K562 (cell line): Measurements from ENCODE around the gene SP140L. TPM values are rescaled to one million over a fixed set of nuclear protein-coding genes. Genes with fewer than 3 reads are reported as not detected.

Experiments
- ATAC-seq: fragments of 200-7000 bp; cut with Tn5 transposase; 3 replicates; pipeline ENCODE4 v1.9.1; 2020; ENCODE audit warnings: moderate library complexity
- BruUV-seq: library from RNA; stranded (reverse); fragments of 400-500 nt; replicated peaks from 2 replicates; lab custom pipeline; 2021; lab: Mats Ljungman, UMichigan
- CTCF ChIA-PET: fragments of 300-600 bp; formaldehyde crosslinking; extraction: SDS; loops from one replicate; lab custom pipeline; 2021; ENCODE audit warnings: low intra/inter-chr PET ratio; lab: Yijun Ruan, JAX
- POLR2A ChIA-PET: fragments of 300-600, 350-650 bp; sonication (Branson Sonifier 250); formaldehyde crosslinking; extraction: SDS; loops from one replicate; lab custom pipeline; 2021; ENCODE audit warnings: antibody characterized with exemption, inconsistent platforms; lab: Yijun Ruan, JAX
- DNase-seq, 4 experiments: peaks; one replicate each; pipeline versions ENCODE4 v3.0.0 to v3.0.0-alpha.2; 2011 to 2018; ENCODE audit warnings: low spot score in 3 of 4, mixed read lengths in 3 of 4; ENCODE audit errors: extremely low read depth in 1 of 4
- FAIRE-seq: peaks from 2 replicates; lab custom pipeline; 2011; peaks lifted over from hg19 to GRCh38; lab: Jason Lieb, UNC
- H2AFZ ChIP-seq: 2 replicates; pipeline ENCODE4 v1.6.0; 2011; ENCODE audit warnings: low read depth, low read length, control low read depth, inconsistent platforms
- H3K27ac ChIP-seq: fragments of 200-600 bp; 3 replicates; pipeline ENCODE4 v1.8.0; 2011; ENCODE audit warnings: low read depth, mild to moderate bottlenecking, control low read depth, inconsistent platforms, low read length, moderate library complexity, mixed read lengths; ENCODE audit errors: extremely low read depth
- H3K27me3 ChIP-seq, 2 experiments: fragments of 300-600 bp in 1 of 2; 2 replicates in 1 of 2; 3 replicates in 1 of 2; pipeline versions ENCODE4 v1.6.0 to v1.8.0; 2011; ENCODE audit warnings: inconsistent platforms in 2 of 2, low read length in 2 of 2, mild to moderate bottlenecking in 1 of 2, mixed read lengths in 1 of 2, moderate library complexity in 1 of 2; ENCODE audit not compliant: control insufficient read depth in 2 of 2, insufficient read depth in 2 of 2
- H3K36me3 ChIP-seq: fragments of 300-600 bp; 3 replicates; pipeline ENCODE4 v1.8.0; 2011; ENCODE audit warnings: mild to moderate bottlenecking, low read length, inconsistent platforms; ENCODE audit not compliant: control insufficient read depth, insufficient read depth
- H3K4me1 ChIP-seq, 2 experiments: fragments of 200-600 bp in 1 of 2; replicated peaks in 1 of 2; 2 replicates in 1 of 2; 3 replicates in 1 of 2; pipeline versions ENCODE4 v1.5.1 to v1.8.0; 2011; ENCODE audit warnings: inconsistent platforms in 2 of 2, low read length in 2 of 2, mild to moderate bottlenecking in 1 of 2, mixed read lengths in 1 of 2, moderate library complexity in 1 of 2; ENCODE audit not compliant: control insufficient read depth in 2 of 2, insufficient read depth in 2 of 2
- H3K4me2 ChIP-seq: 2 replicates; pipeline ENCODE4 v1.6.1; 2011; ENCODE audit warnings: low read length, control low read depth, inconsistent platforms, mixed read lengths; ENCODE audit not compliant: insufficient read depth
- H3K4me3 ChIP-seq: fragments of 200-600 bp; sonication (generic), shearing (Covaris generic); 2 replicates; pipeline ENCODE4 v1.5.1; 2016; ENCODE audit warnings: control low read depth, inconsistent platforms
- H3K79me2 ChIP-seq: fragments of 200-600 bp; 3 replicates; pipeline ENCODE4 v1.8.0; 2011; ENCODE audit warnings: low read length, inconsistent platforms; ENCODE audit not compliant: control insufficient read depth, insufficient read depth
- H3K9ac ChIP-seq, 2 experiments: 2 replicates each; pipeline versions ENCODE4 v1.6.0 to v1.6.1; 2011; ENCODE audit warnings: low read depth in 2 of 2, low read length in 2 of 2, control low read depth in 1 of 2, inconsistent platforms in 1 of 2, mild to moderate bottlenecking in 1 of 2, mixed read lengths in 1 of 2; ENCODE audit not compliant: insufficient read depth in 1 of 2
- H3K9me1 ChIP-seq: one replicate; pipeline ENCODE4 v1.6.0; 2011; ENCODE audit warnings: inconsistent platforms, mild to moderate bottlenecking, low read length, moderate library complexity; ENCODE audit not compliant: control insufficient read depth, insufficient read depth
- H3K9me3 ChIP-seq: replicated peaks from 2 replicates; pipeline ENCODE4 v1.5.1; 2011; ENCODE audit warnings: low read depth, low read length, inconsistent platforms; ENCODE audit not compliant: control insufficient read depth, insufficient read depth
- H4K20me1 ChIP-seq: replicated peaks from 2 replicates; pipeline ENCODE4 v1.6.1; 2011; ENCODE audit warnings: low read length, inconsistent platforms, mixed read lengths; ENCODE audit not compliant: control insufficient read depth, insufficient read depth
- BACH1 ChIP-seq: fragments of 200-800 bp; sonication (Bioruptor generic); IDR thresholded peaks from 2 replicates; pipeline ENCODE4 v1.6.1; 2016; ENCODE audit warnings: missing genetic modification characterization, missing compliant biosample characterization
- CEBPZ ChIP-seq: fragments of 150-350 bp; IDR thresholded peaks from 2 replicates; pipeline ENCODE4 v1.6.1; 2014; ENCODE audit warnings: low read depth, mild to moderate bottlenecking, low read length, borderline replicate concordance
- CREM ChIP-seq: IDR thresholded peaks from 2 replicates; pipeline ENCODE4 v1.6.1; 2014; ENCODE audit warnings: antibody characterized with exemption, low read depth
- DPF2 ChIP-seq: fragments of 450-650 bp; IDR thresholded peaks from 2 replicates; pipeline ENCODE4 v1.6.1; 2016
- E2F1 ChIP-seq: sonication (generic); formaldehyde crosslinking; IDR thresholded peaks from 2 replicates; pipeline ENCODE4 v1.8.1; 2023; ENCODE audit warnings: mild to moderate bottlenecking, missing genetic modification reagents, moderate library complexity
- ELK1 ChIP-seq: sonication (generic); formaldehyde crosslinking; IDR thresholded peaks from 2 replicates; pipeline ENCODE4 v1.8.1; 2022; ENCODE audit warnings: missing genetic modification reagents
- ETV5 ChIP-seq: sonication (generic); formaldehyde crosslinking; IDR thresholded peaks from 2 replicates; pipeline ENCODE4 v1.4.0; 2020; ENCODE audit warnings: low read depth, mild to moderate bottlenecking, missing genetic modification reagents
- SP1 ChIP-seq: sonication (generic); formaldehyde crosslinking; IDR thresholded peaks from 2 replicates; pipeline ENCODE4 v1.8.1; 2022; ENCODE audit warnings: mild to moderate bottlenecking, missing genetic modification reagents
- SREBF2 ChIP-seq: sonication (generic); formaldehyde crosslinking; IDR thresholded peaks from 2 replicates; pipeline ENCODE4 v1.4.0; 2020; ENCODE audit warnings: mild to moderate bottlenecking, missing genetic modification reagents
- SRSF3 ChIP-seq: fragments of 200-400 bp; formaldehyde crosslinking; IDR thresholded peaks from 2 replicates; pipeline ENCODE4 v1.6.1; 2016; ENCODE audit warnings: mild to moderate bottlenecking, low read length, moderate library complexity; ENCODE audit not compliant: insufficient read depth
- TAF9B ChIP-seq: fragments of 450-650 bp; IDR thresholded peaks from 2 replicates; pipeline ENCODE4 v1.6.1; 2018; ENCODE audit warnings: mild to moderate bottlenecking; ENCODE audit not compliant: partially characterized antibody
- TOE1 ChIP-seq, 2 experiments: fragments of 450-650 bp in 1 of 2; sonication (generic) in 1 of 2; formaldehyde crosslinking in 1 of 2; IDR thresholded peaks; 2 replicates each; pipeline versions ENCODE4 v1.7.1 to v1.8.0; 2016 to 2022; ENCODE audit warnings: borderline replicate concordance in 2 of 2, mild to moderate bottlenecking in 2 of 2, antibody characterized with exemption in 1 of 2, inconsistent platforms in 1 of 2, low read depth in 1 of 2, missing genetic modification reagents in 1 of 2, moderate library complexity in 1 of 2
- ZBTB8A ChIP-seq: fragments of 450-650 bp; IDR thresholded peaks from 2 replicates; pipeline ENCODE4 v1.6.1; 2018; ENCODE audit warnings: mild to moderate bottlenecking, moderate library complexity; ENCODE audit not compliant: partially characterized antibody
- ZFP30 ChIP-seq: fragments of 250-450 bp; sonication (Bioruptor Pico); IDR thresholded peaks from 2 replicates; pipeline ENCODE4 v1.8.0; 2022; ENCODE audit warnings: moderate library complexity, mild to moderate bottlenecking, inconsistent platforms, borderline replicate concordance
- WGBS: fragments of 100-300 bp; shearing (Covaris generic); methylation state at CpG from one replicate; pipeline ENCODE4 v1.1.6; 2016; ENCODE audit warnings: low coverage, mixed read lengths; ENCODE audit not compliant: insufficient coverage; ENCODE audit errors: missing lambda C conversion rate; 5-methylcytosine and 5-hydroxymethylcytosine counted together
- in situ Hi-C: fragments of 300-500 bp; cut with MboI; formaldehyde crosslinking; loops from 4 replicates; pipeline ENCODE4 v1.15.0; 2018; ENCODE audit warnings: inconsistent platforms, mixed read lengths
- intact Hi-C: fragments of 100-400 bp; cut with micrococcal nuclease; formaldehyde crosslinking; loops from 2 replicates; pipeline ENCODE4 v1.14.2; 2022
- polyA plus RNA-seq, 8 experiments: library from polyadenylated mRNA; depleted of rRNA in 4 of 8; stranded (reverse) in 5 of 8; unstranded in 3 of 8; fragments of >200 nt; fragmentation: Nextera tagmentation in 2 of 8; fragmentation: Illumina TruSeq in 1 of 8; extraction: Ambion mirVana in 2 of 8; extraction: Trizol in 1 of 8; gene quantifications; 2 replicates each; pipeline versions ENCODE4 v1.2.1 to v1.2.3, GENCODE V29; 2011 to 2014; ENCODE audit warnings: inconsistent platforms in 1 of 8, missing spikeins in 1 of 8
- total RNA-seq, 7 experiments: library from RNA; depleted of rRNA in 6 of 7; stranded (reverse); fragments of >200 nt in 6 of 7; fragmentation: Illumina TruSeq in 2 of 7; extraction: Trizol in 2 of 7; gene quantifications; 2 replicates each; pipeline versions ENCODE4 v1.2.1 to v1.2.3, GENCODE V29; 2011 to 2021; ENCODE audit warnings: low replicate concordance in 1 of 7

Gene SP140L
- total and polyA plus RNA-seq, 9 of the 15 experiments (the other 6 are each of a cell fraction or from before 2014, with no cell fraction given) = 4.0 to 15.5 (median 11.3) TPM

GRCh38 chr2:230299618-230300017 lies 27.4 kb upstream of the SP140L start (continued):
- TF ChIP-seq SP1 (CRISPR knock-in tag) (no peak), SREBF2 (CRISPR knock-in tag) (no peak), E2F1 (CRISPR knock-in tag) (no peak), ETV5 (no peak), TOE1 (IDR thresholded peaks at IDR 0.05; ENCODE audit: borderline replicate concordance) (no peak), TOE1 (CRISPR knock-in tag; IDR thresholded peaks at IDR 0.05; ENCODE audit: borderline replicate concordance, low read depth) (no peak), SRSF3 (no peak), ZBTB8A (no peak), CREM (no peak)

GRCh38 chr2:230305416-230306275 lies 21.3 kb upstream of the SP140L start:
- H2AFZ ChIP-seq = no peak overlapping the region; the same call in 1 of the 2 replicates
- H3K27me3 ChIP-seq = peaks cover 0 to 14% of the 10 kb centered on the region in 2 experiments; a peak in 1 of 5 replicates
- no TSS peak for BruUV-seq
- H3K4me3 ChIP-seq = no peak overlapping the region
- FAIRE-seq (no peak), ATAC-seq (peak; percentile 67), DNase-seq (no peak)
- intact Hi-C loops (no loop called here), in situ Hi-C loops (no loop called here)
- H4K20me1 ChIP-seq = no peaks in the 10 kb centered on the region
- H3K9me1 ChIP-seq = no peaks in the 10 kb centered on the region
- peak overlapping the region; percentile 8; the same call in 1 of the 2 replicates for H3K4me2 ChIP-seq
- H3K4me1 ChIP-seq = peaks cover 0 to 8% of the 10 kb centered on the region in 2 experiments; a peak in 2 of 5 replicates
- H3K9ac ChIP-seq = no peak overlapping the region; a peak in 1 of 4 replicates
- ChIA-PET POLR2A (no interaction called here), CTCF (no interaction called here)
- no peak overlapping the region for H3K27ac ChIP-seq
- H3K79me2 ChIP-seq = no peaks in the 10 kb centered on the region
- 4% methylated on average over 10 of the region's 23 CpGs for WGBS
- H3K9me3 ChIP-seq = no peaks in the 10 kb centered on the region
- no peaks in the 10 kb centered on the region for H3K36me3 ChIP-seq
- TF ChIP-seq ZFP30 (CRISPR knock-in tag) (no peak), ELK1 (CRISPR knock-in tag) (no peak), CEBPZ (no peak), BACH1 (tag) (no peak), DPF2 (no peak), TAF9B (no peak)
